ENCODE results near the gene OTOGL. TPM values are rescaled to one million over a fixed set of nuclear protein-coding genes. Genes with fewer than 3 reads are reported as not detected.
"Not testable (repeated sequence)": the region's sequence is repeated elsewhere in the genome, so short reads cannot be mapped to it uniquely, and the experiment has no call there.

The OTOGL gene
- total and polyA plus RNA-seq, 10 donors = 0.09 to 0.88 (median 0.23) TPM; not detected in 1

DNA sequence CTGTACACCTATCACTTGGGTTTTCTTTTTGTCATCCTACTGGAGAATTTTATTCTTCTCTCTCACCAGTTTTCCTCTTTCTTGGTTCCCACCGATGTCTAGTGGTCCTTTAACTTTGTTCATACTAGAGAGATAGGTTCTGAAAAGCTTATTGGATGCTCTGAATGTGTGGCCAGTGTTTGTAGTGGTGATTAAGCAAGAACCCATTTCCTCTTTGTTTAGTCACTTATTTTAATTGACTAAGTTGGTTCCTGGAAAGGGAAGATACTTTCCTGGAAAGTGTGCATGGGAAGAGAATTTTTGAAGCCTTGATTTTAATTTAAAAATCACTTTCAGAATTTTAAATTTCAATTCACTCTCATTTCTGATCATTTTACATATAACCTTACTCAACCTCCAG lies 127.2 kb downstream of the OTOGL start:
- H3K9me3 ChIP-seq = no peaks in the 10 kb centered on the region
- DNase-seq = no peak
- no peak overlapping the region for H3K4me3 ChIP-seq
- peak overlapping the region in 1 of 8 donors; percentile 29 for H3K27ac ChIP-seq
- 5 to 31% (median 19%) methylated on average over 1 of the region's 1 CpG for WGBS, 5 donors
- intact Hi-C loops (cut with DNase I; ENCODE audit: low total_unique reads) = no loop called here
- peaks cover 0 to 3% (median 0%) of the 10 kb centered on the region in 6 donors for H3K4me1 ChIP-seq
- no peaks in the 10 kb centered on the region for H3K36me3 ChIP-seq
- no peak for TF ChIP-seq POLR2AphosphoS5 (IDR thresholded peaks at IDR 0.05)
- TF ChIP-seq, protein P1, sequence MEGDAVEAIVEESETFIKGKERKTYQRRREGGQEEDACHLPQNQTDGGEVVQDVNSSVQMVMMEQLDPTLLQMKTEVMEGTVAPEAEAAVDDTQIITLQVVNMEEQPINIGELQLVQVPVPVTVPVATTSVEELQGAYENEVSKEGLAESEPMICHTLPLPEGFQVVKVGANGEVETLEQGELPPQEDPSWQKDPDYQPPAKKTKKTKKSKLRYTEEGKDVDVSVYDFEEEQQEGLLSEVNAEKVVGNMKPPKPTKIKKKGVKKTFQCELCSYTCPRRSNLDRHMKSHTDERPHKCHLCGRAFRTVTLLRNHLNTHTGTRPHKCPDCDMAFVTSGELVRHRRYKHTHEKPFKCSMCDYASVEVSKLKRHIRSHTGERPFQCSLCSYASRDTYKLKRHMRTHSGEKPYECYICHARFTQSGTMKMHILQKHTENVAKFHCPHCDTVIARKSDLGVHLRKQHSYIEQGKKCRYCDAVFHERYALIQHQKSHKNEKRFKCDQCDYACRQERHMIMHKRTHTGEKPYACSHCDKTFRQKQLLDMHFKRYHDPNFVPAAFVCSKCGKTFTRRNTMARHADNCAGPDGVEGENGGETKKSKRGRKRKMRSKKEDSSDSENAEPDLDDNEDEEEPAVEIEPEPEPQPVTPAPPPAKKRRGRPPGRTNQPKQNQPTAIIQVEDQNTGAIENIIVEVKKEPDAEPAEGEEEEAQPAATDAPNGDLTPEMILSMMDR (IDR thresholded peaks at IDR 0.05 in 8 of 11, conservative IDR thresholded peaks at IDR 0.05 in 3 of 11) = no peak
- TF ChIP-seq POLR2A (IDR thresholded peaks at IDR 0.05) = no peak
- no peaks in the 10 kb centered on the region for H3K27me3 ChIP-seq (replicated peaks in 1 of 7)

GRCh38 chr12:80227904-80228303 lies 128.6 kb downstream of the OTOGL start:
- WGBS, 5 donors = 91 to 98% (median 97%) methylated on average over 4 of the region's 4 CpGs
- H3K27ac ChIP-seq; H3K9me3 ChIP-seq; H3K4me3 ChIP-seq; H3K36me3 ChIP-seq; H3K4me1 ChIP-seq; H3K27me3 ChIP-seq (replicated peaks in 1 of 7); intact Hi-C loops (cut with DNase I; ENCODE audit: low total_unique reads); DNase-seq: not testable (repeated sequence)

- intact Hi-C loops (cut with DNase I; ENCODE audit: low total_unique reads) = no loop called here
- no peaks in the 10 kb centered on the region for H3K36me3 ChIP-seq
- DNase-seq = no peak
- peaks cover 0 to 3% (median 0%) of the 10 kb centered on the region in 6 donors for H3K4me1 ChIP-seq
- H3K27ac ChIP-seq = no peak overlapping the region
- H3K27me3 ChIP-seq (replicated peaks in 1 of 7) = no peaks in the 10 kb centered on the region
- no peaks in the 10 kb centered on the region for H3K9me3 ChIP-seq
- no peak for TF ChIP-seq POLR2A (IDR thresholded peaks at IDR 0.05)
- TF ChIP-seq, protein P1 (IDR thresholded peaks at IDR 0.05 in 8 of 11, conservative IDR thresholded peaks at IDR 0.05 in 3 of 11) = no peak
- no peak for TF ChIP-seq POLR2AphosphoS5 (IDR thresholded peaks at IDR 0.05)
- WGBS, 5 donors = 55 to 67% (median 66%) methylated on average over 3 of the region's 3 CpGs
- H3K4me3 ChIP-seq = no peak overlapping the region
Observed at GRCh38 chr12:80230068-80230467, 130.7 kb downstream of the OTOGL start.

DNA sequence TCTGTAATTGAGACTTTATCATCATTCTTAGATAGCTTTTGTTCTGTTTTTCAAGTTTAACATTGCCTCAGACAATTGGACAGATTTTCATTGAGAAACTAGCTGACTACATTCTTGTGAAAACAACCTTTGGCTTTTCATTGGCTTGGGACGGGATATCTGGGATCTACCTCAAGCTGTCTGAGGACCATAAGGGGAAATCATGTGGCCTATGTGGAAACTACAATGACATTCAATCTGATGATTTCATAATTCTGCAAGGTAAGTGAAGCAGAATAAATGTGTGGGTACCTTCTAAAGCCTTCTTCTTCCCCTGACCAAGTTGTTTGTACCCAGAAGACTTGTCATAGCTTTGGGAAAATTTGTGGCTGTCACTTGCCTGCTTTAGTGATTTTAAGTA lies 133.5 kb downstream of the OTOGL start:
- no peaks in the 10 kb centered on the region for H3K9me3 ChIP-seq
- no peaks in the 10 kb centered on the region for H3K4me1 ChIP-seq
- no peak overlapping the region for H3K27ac ChIP-seq
- TF ChIP-seq POLR2AphosphoS5 (IDR thresholded peaks at IDR 0.05) = no peak
- TF ChIP-seq, protein P1 (IDR thresholded peaks at IDR 0.05 in 8 of 11, conservative IDR thresholded peaks at IDR 0.05 in 3 of 11) = no peak
- TF ChIP-seq POLR2A (IDR thresholded peaks at IDR 0.05) = no peak
- H3K27me3 ChIP-seq (replicated peaks in 1 of 7) = no peaks in the 10 kb centered on the region
- no peaks in the 10 kb centered on the region for H3K36me3 ChIP-seq
- intact Hi-C loops (cut with DNase I; ENCODE audit: low total_unique reads) = no loop called here
- H3K4me3 ChIP-seq = no peak overlapping the region
- DNase-seq = no peak
- 62 to 88% (median 67%) methylated on average over 1 of the region's 1 CpG for WGBS, 5 donors

DNA sequence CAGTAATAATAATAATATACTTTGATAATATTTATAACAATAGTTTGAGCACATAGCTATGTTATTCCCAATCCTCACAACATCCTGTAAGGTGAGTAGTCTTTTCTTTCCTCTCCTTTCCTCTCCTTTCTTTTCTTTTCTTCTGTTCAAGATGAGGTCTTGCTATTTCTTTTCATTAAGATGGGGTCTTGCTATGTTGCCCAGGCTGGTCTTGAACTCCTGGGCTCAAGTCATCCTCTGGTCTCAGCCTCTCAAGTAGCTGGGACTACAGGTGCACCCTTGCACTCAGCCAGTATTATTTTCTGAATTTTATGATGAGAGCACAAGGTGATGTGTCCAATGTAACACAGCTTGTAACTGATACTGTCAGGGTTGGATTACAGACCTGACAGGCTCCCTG lies 134.6 kb downstream of the OTOGL start:
- Histone ChIP-seq H3K27me3 (replicated peaks in 1 of 7) (no peaks in the 10 kb centered on the region), H3K27ac (no peak overlapping the region), H3K4me3 (no peak overlapping the region), H3K4me1 (no peaks in the 10 kb centered on the region), H3K36me3 (no peaks in the 10 kb centered on the region), H3K9me3 (no peaks in the 10 kb centered on the region)
- DNase-seq = no peak
- intact Hi-C loops (cut with DNase I; ENCODE audit: low total_unique reads) = no loop called here
- TF ChIP-seq POLR2A (IDR thresholded peaks at IDR 0.05) (no peak), POLR2AphosphoS5 (IDR thresholded peaks at IDR 0.05) (no peak)
- TF ChIP-seq, protein P1 (IDR thresholded peaks at IDR 0.05 in 8 of 11, conservative IDR thresholded peaks at IDR 0.05 in 3 of 11) = no peak
